Thoracic aorta (tissue), 2 donors: Measurements from ENCODE around the gene MIER2. TPM values are rescaled to one million over a fixed set of nuclear protein-coding genes. Genes with fewer than 3 reads are reported as not detected.

ENCODE experiments used
- ATAC-seq: fragments of 150-250 bp; one replicate; pipeline ENCODE4 v1.8.0; 2017; ENCODE audit warnings: low read depth; ENCODE audit not compliant: insufficient number of reproducible peaks, low FRiP score
- DNase-seq: peaks from one replicate; pipeline ENCODE4 v3.0.0-alpha.2; 2020; ENCODE audit warnings: low spot score
- H3K27ac ChIP-seq, 2 donors: fragments of 200-600 bp; sonication (generic); 1 replicate in 1 of 2; 2 replicates in 1 of 2; pipeline ENCODE4 v1.5.1; 2016; ENCODE audit warnings: mild to moderate bottlenecking in 2 of 2, moderate library complexity in 2 of 2
- H3K27me3 ChIP-seq: fragments of 200-600 bp; sonication (generic); replicated peaks from 2 replicates; pipeline ENCODE4 v1.6.0; 2016; ENCODE audit warnings: mild to moderate bottlenecking; ENCODE audit not compliant: insufficient read depth
- H3K36me3 ChIP-seq: fragments of 200-600 bp; sonication (generic); one replicate; pipeline ENCODE4 v1.5.1; 2016
- H3K4me1 ChIP-seq, 2 donors: fragments of 200-600 bp; sonication (generic); 1 replicate in 1 of 2; 2 replicates in 1 of 2; pipeline versions ENCODE4 v1.5.1 to v1.6.0; 2016; ENCODE audit warnings: low read depth in 2 of 2, mild to moderate bottlenecking in 1 of 2; ENCODE audit not compliant: control insufficient read depth in 1 of 2
- H3K4me3 ChIP-seq: fragments of 200-600 bp; sonication (generic); 2 replicates; pipeline ENCODE4 v1.5.1; 2016; ENCODE audit warnings: mild to moderate bottlenecking
- H3K9me3 ChIP-seq: fragments of 200-600 bp; sonication (generic); 2 replicates; pipeline ENCODE4 v1.5.1; 2016
- CTCF ChIP-seq: fragments of 200-600 bp; sonication (generic); IDR thresholded peaks from one replicate; pipeline ENCODE4 v1.5.1; 2019; ENCODE audit warnings: antibody characterized with exemption
- total RNA-seq, 2 donors: library from RNA; depleted of rRNA; stranded (reverse); fragments of >200 nt; gene quantifications; one replicate each; pipeline versions ENCODE4 v1.1.0 to v1.2.3, GENCODE V29; 2016

Gene MIER2
- total RNA-seq, 2 donors from 2014 or later, result 8.8 to 43.6 TPM

- DNase-seq (no peak), ATAC-seq (no peak)
- H3K27ac ChIP-seq, result no peak overlapping the region
- no peaks in the 10 kb centered on the region for H3K9me3 ChIP-seq
- TF ChIP-seq CTCF, result no peak
- peaks cover 0 to 16% of the 10 kb centered on the region in 2 donors for H3K4me1 ChIP-seq
- H3K36me3 ChIP-seq, result no peaks in the 10 kb centered on the region
- H3K27me3 ChIP-seq, result peaks cover 28% of the 10 kb centered on the region
- H3K4me3 ChIP-seq, result no peak overlapping the region
These were observed 51.0 kb downstream of the MIER2 start for GRCh38 chr19:293436-294110.

GRCh38 chr19:292951-293350 is 51.6 kb downstream of the MIER2 start:
- Histone ChIP-seq H3K4me3 (no peak overlapping the region), H3K36me3 (no peaks in the 10 kb centered on the region), H3K4me1 (peaks cover 0 to 16% of the 10 kb centered on the region in 2 donors), H3K9me3 (no peaks in the 10 kb centered on the region), H3K27ac (no peak overlapping the region), H3K27me3 (peaks cover 28% of the 10 kb centered on the region)
- TF ChIP-seq CTCF, result no peak
- no peak for DNase-seq
- ATAC-seq, result no peak

GRCh38 chr19:292281-292884 is 52.2 kb downstream of the MIER2 start:
- Histone ChIP-seq H3K36me3 (no peaks in the 10 kb centered on the region), H3K4me1 (peaks cover 0 to 16% of the 10 kb centered on the region in 2 donors), H3K27me3 (peaks cover 28% of the 10 kb centered on the region), H3K4me3 (no peak overlapping the region), H3K27ac (no peak overlapping the region), H3K9me3 (no peaks in the 10 kb centered on the region)
- TF ChIP-seq CTCF, result no peak
- DNase-seq (no peak), ATAC-seq (no peak)

- H3K36me3 ChIP-seq, result no peaks in the 10 kb centered on the region
- DNase-seq (no peak), ATAC-seq (no peak)
- H3K9me3 ChIP-seq, result no peaks in the 10 kb centered on the region
- no peak overlapping the region for H3K27ac ChIP-seq
- H3K4me3 ChIP-seq, result no peak overlapping the region
- TF ChIP-seq CTCF, result no peak
- H3K4me1 ChIP-seq, result peaks cover 0 to 16% of the 10 kb centered on the region in 2 donors
- peaks cover 28% of the 10 kb centered on the region for H3K27me3 ChIP-seq
These were observed 52.9 kb downstream of the MIER2 start for GRCh38 chr19:291561-292280.

- H3K4me1 ChIP-seq, result peaks cover 0 to 16% of the 10 kb centered on the region in 2 donors
- no peak for ATAC-seq
- peak within 1 kb of the TSS; percentile 57 for H3K4me3 ChIP-seq
- peaks cover 28% of the 10 kb centered on the region for H3K27me3 ChIP-seq
- no peak for DNase-seq
- no peaks in the 10 kb centered on the region for H3K36me3 ChIP-seq
- no peak for TF ChIP-seq CTCF
- no peaks in the 10 kb centered on the region for H3K9me3 ChIP-seq
- H3K27ac ChIP-seq, result no peak within 1 kb of the TSS
These were observed 53.5 kb downstream of the MIER2 start, which contains the start of gene PLPP2 for GRCh38 chr19:291006-291521. PLPP2 (minus strand) TSS chr19:291403; CDS start chr19:291336, 67 bp downstream.
